DMS153 treated with DMSO at 0.1 percent for 48 hours (cell line): Measurements from ENCODE around the gene CES5A.
"Not testable (repeated sequence)": the region's sequence is repeated elsewhere in the genome, so short reads cannot be mapped to it uniquely, and the experiment has no call there.

Experiments
- DNase-seq: peaks from one replicate; lab custom pipeline; 2025; ENCODE audit not compliant: unreplicated experiment; lab: John Stamatoyannopoulos, UW

CES5A gene

GRCh38 chr16:55875273-55875672 lies at the start of gene CES5A:
Gene CES5A, minus strand, starts transcription at chr16:55875373. Its CDS starts 152 bp downstream, at chr16:55875221.
- no peak for DNase-seq

- DNase-seq: no peak
Measured at GRCh38 chr16:55922662-55923061, 47.5 kb upstream of the CES5A start.

- DNase-seq: no peak
Measured at GRCh38 chr16:55917373-55918160, 42.4 kb upstream of the CES5A start.

GRCh38 chr16:55915096-55915827 lies 40.1 kb upstream of the CES5A start:
- no peak for DNase-seq

- no peak for DNase-seq
Measured at GRCh38 chr16:55914383-55914782, 39.2 kb upstream of the CES5A start.

GRCh38 chr16:55913716-55914115 lies 38.5 kb upstream of the CES5A start:
- no peak for DNase-seq

GRCh38 chr16:55913121-55913520 lies 37.9 kb upstream of the CES5A start:
- DNase-seq: not testable (repeated sequence)

- peak; percentile 6 for DNase-seq
Measured at GRCh38 chr16:55912022-55912421, 36.8 kb upstream of the CES5A start.

GRCh38 chr16:55911616-55912015 lies 36.4 kb upstream of the CES5A start:
- DNase-seq: no peak

GRCh38 chr16:55909876-55910275 lies 34.7 kb upstream of the CES5A start:
- no peak for DNase-seq

- no peak for DNase-seq
Measured at GRCh38 chr16:55908641-55909040, 33.5 kb upstream of the CES5A start.

- no peak for DNase-seq
Measured at GRCh38 chr16:55907661-55908060, 32.5 kb upstream of the CES5A start.

- DNase-seq: no peak
Measured at GRCh38 chr16:55906123-55906522, 30.9 kb upstream of the CES5A start.

GRCh38 chr16:55905651-55906050 lies 30.5 kb upstream of the CES5A start:
- no peak for DNase-seq

- DNase-seq: no peak
Measured at GRCh38 chr16:55901566-55902217, 26.5 kb upstream of the CES5A start.

GRCh38 chr16:55900616-55901393 lies 25.6 kb upstream of the CES5A start:
- DNase-seq: no peak

- DNase-seq: no peak
Measured at GRCh38 chr16:55899857-55900256, 24.7 kb upstream of the CES5A start.

GRCh38 chr16:55898592-55898991 lies 23.4 kb upstream of the CES5A start:
- no peak for DNase-seq

GRCh38 chr16:55892821-55893220 lies 17.6 kb upstream of the CES5A start:
- DNase-seq: no peak

GRCh38 chr16:55889518-55889917 lies 14.3 kb upstream of the CES5A start:
- DNase-seq: no peak

GRCh38 chr16:55888546-55888945 lies 13.4 kb upstream of the CES5A start:
- no peak for DNase-seq
